Stimulated activated effector memory CD8-positive, alpha-beta T cell treated with anti-CD3 and anti-CD28 coated beads, Interleukin-12 subunit alpha, Interleukin-12 subunit beta, amount 100 ng/mL, for 72 hours (primary cell): ENCODE results near the gene FZD8.

Experiments used
- ATAC-seq: fragments of 150-1000 bp; cut with Tn5 transposase; 2 replicates; pipeline ENCODE4 v1.10.0; 2021
- DNase-seq, 2 donors: peaks; one replicate each; pipeline ENCODE4 v3.0.0; 2021 to 2022; ENCODE audit warnings: low spot score in 2 of 2
- H3K27ac Mint-ChIP-seq: one replicate; pipeline ENCODE4 v1.8.0; 2022; ENCODE audit warnings: mild to moderate bottlenecking, mixed read lengths
- H3K36me3 Mint-ChIP-seq: one replicate; pipeline ENCODE4 v1.8.0; 2022; ENCODE audit warnings: mild to moderate bottlenecking, mixed read lengths
- H3K4me1 Mint-ChIP-seq: one replicate; pipeline ENCODE4 v1.8.0; 2022; ENCODE audit warnings: mixed read lengths
- H3K4me3 Mint-ChIP-seq: one replicate; pipeline ENCODE4 v1.8.0; 2022; ENCODE audit warnings: mild to moderate bottlenecking, mixed read lengths
- H3K9me3 Mint-ChIP-seq: one replicate; pipeline ENCODE4 v1.8.0; 2022; ENCODE audit warnings: mixed read lengths

Gene FZD8

DNA sequence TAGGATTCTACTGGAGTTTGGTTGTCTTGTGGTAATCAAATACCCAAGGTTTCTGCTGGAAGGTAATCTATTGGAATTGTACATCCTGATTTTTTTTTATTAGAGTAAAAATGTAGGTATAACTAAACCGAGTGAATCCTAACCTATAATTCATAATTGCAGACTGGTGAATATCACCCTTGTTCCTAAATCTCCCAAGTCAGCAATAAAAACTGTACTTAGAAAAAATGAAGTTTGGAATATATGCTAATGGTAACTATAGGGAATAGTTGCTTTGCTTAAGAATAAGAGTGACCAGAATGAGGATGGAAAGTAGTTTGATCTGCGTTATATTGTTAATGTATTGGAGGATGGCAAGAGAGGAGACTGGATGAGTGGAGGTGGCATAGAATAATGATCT is 10.7 kb upstream of the FZD8 start:
- Mint-ChIP-seq H3K9me3 (no peaks in the 10 kb centered on the region), H3K4me1 (no peaks in the 10 kb centered on the region), H3K27ac (no peak overlapping the region), H3K36me3 (no peaks in the 10 kb centered on the region), H3K4me3 (no peak overlapping the region)
- ATAC-seq (no peak), DNase-seq (no peak)

DNA sequence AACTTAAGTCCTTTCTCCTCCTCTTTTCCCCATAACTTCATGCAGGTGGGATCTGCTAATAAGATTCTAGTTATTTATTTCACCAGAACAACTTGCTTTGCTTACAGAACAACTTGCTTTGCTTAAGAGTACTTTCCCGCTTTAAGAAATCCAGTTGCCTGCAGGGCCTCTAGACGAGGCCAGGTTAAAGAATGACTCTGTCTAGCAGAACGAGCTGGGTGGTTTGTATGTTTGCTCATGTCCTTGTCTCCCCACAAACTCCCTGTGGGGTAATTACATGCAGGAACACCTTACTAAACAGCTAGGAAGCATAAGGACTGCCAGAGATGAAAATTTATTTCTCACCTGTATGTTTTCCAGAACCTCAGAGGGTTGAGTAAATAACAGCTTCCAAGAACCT is 8.8 kb upstream of the FZD8 start:
- H3K9me3 Mint-ChIP-seq: no peaks in the 10 kb centered on the region
- H3K27ac Mint-ChIP-seq: no peak overlapping the region
- H3K4me3 Mint-ChIP-seq: no peak overlapping the region
- ATAC-seq (no peak), DNase-seq (no peak)
- no peaks in the 10 kb centered on the region for H3K4me1 Mint-ChIP-seq
- H3K36me3 Mint-ChIP-seq: no peaks in the 10 kb centered on the region

DNA sequence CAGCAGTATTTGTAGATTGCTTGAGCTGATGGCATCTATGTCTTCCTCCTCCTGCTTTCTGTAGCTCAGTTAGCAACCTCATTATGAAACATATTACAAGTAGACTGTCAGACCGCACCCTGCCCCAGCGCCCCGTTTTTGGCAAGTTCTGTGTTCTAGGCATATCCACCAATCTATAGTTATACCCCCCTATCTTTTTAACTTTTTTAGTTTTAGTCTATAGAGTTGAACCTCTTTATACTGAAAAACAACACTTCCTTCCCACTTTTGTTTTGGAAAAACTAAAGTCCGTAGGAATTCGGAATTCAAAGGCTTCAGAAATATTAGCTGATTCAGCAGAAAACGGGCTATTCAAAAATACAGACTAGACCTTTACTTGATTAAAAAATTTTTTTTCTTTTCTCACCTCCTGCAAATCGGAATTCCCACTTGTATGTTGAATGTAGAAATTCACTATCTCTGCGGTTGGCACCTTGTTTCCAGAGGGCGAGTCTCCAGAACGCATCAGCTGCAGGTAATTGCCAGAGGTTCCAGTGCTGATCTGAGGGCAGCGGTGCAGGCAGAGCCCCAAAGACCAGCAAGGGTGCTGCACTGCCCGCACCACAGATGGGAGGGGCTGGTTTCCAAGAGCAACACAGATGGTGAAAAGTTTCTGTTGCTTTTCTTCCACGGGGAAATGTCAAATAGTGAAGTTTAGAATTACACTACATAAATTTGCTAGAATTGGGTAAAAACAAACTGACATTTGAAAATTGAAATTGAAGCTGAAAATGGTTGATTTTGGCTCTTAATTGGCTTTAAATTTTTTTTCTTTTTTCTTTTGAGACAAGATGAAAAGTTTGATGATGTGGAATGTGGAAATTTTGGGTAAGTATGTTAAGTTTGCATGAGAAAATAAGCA is 2.2 kb upstream of the FZD8 start:
- H3K4me1 Mint-ChIP-seq: peaks cover 27% of the 10 kb centered on the region
- no peaks in the 10 kb centered on the region for H3K9me3 Mint-ChIP-seq
- no peaks in the 10 kb centered on the region for H3K36me3 Mint-ChIP-seq
- H3K4me3 Mint-ChIP-seq: peak overlapping the region; percentile 78
- no peak overlapping the region for H3K27ac Mint-ChIP-seq
- DNase-seq (no peak), ATAC-seq (no peak)

DNA sequence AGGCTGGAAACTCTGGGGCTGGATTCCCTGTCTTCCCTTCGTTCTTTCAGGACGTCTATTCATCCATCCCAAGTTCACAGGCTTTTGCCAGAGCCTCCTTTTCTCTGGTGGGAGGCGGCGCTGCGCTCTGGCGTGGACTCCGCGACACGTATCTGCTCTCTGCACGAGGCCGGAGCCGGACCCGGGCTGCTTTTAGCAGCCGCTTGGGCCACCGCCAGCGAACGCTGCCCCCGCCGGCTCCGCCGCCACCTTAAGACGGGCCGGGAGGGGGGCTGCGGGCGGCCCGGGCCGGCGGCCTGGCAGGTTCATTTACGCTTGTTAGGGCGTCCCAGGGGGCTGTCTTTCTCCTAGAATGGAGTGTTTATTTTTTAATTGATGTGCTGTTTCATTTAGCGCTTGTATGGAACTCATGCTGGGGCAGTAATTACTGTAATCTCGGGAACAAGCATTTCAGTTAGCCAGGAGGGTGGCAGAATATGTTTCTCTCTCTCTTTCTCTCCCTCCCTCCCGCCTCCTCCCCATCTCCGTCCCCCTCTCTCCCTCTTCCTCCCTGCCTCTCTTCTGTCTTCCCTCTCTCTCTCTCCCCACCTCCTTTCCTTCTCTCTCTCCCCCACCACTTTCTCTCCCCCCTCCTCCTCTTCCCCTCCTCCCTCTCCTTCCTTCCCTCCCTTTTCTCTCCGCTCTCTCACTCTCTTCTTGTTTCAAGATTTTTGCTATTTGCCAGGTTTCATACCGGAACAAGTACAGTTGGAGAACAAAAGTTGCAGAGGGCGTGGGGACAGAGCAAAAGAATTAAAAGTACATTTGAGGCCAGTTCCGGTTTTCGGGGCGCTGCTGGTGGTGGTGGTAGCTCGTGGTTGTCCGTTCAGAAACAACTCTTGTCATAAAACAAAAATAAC is 1.3 kb upstream of the FZD8 start:
- no peaks in the 10 kb centered on the region for H3K9me3 Mint-ChIP-seq
- DNase-seq: peak in 1 of 2 donors; percentile 49
- H3K4me1 Mint-ChIP-seq: peaks cover 27% of the 10 kb centered on the region
- H3K27ac Mint-ChIP-seq: no peak overlapping the region
- H3K36me3 Mint-ChIP-seq: no peaks in the 10 kb centered on the region
- H3K4me3 Mint-ChIP-seq: peak overlapping the region; percentile 78
- no peak for ATAC-seq

DNA sequence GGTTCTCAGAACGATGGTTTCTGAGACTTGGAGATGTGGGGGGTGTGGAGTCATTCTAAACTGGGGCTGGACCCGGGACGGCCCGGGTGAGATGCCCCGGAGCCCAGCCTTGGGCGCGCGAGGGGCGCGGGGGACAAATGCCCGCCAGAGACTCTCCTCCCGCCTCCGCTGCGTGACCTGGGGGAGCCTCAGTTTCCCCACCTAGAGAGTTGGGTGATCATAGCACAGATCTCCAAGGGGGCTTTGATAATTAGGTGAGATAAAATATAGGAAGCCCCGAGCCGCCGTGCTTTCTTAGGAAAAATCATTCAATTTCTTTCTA is 658 bp upstream of the FZD8 start:
- Mint-ChIP-seq H3K27ac (no peak overlapping the region), H3K4me3 (peak overlapping the region; percentile 78), H3K9me3 (no peaks in the 10 kb centered on the region), H3K4me1 (peaks cover 27% of the 10 kb centered on the region), H3K36me3 (no peaks in the 10 kb centered on the region)
- DNase-seq: no peak
- ATAC-seq: no peak

DNA sequence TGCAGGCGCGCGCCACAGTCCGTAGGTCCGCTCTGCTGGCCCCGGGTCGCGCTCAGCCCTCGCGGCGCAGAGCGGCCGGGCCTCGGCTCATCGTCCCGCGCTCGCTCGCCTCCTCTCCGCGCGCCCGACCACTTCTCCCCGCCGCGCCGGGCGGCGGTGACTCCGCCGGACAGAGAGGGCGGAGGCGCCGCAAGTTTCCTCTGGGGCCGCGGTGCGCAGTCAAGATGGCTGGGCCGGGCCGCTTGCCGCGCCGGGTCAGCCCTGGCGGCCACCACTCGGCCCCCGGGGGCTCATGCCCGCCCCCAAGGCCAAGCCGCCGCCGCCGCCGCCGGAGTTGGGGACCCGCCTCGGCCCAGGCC is 441 bp downstream of the FZD8 start:
- H3K27ac Mint-ChIP-seq: no peak overlapping the region
- DNase-seq (peak in 1 of 2 donors; percentile 5), ATAC-seq (peak; percentile 42)
- peaks cover 27% of the 10 kb centered on the region for H3K4me1 Mint-ChIP-seq
- H3K36me3 Mint-ChIP-seq: no peaks in the 10 kb centered on the region
- peak overlapping the region; percentile 78 for H3K4me3 Mint-ChIP-seq
- H3K9me3 Mint-ChIP-seq: no peaks in the 10 kb centered on the region

DNA sequence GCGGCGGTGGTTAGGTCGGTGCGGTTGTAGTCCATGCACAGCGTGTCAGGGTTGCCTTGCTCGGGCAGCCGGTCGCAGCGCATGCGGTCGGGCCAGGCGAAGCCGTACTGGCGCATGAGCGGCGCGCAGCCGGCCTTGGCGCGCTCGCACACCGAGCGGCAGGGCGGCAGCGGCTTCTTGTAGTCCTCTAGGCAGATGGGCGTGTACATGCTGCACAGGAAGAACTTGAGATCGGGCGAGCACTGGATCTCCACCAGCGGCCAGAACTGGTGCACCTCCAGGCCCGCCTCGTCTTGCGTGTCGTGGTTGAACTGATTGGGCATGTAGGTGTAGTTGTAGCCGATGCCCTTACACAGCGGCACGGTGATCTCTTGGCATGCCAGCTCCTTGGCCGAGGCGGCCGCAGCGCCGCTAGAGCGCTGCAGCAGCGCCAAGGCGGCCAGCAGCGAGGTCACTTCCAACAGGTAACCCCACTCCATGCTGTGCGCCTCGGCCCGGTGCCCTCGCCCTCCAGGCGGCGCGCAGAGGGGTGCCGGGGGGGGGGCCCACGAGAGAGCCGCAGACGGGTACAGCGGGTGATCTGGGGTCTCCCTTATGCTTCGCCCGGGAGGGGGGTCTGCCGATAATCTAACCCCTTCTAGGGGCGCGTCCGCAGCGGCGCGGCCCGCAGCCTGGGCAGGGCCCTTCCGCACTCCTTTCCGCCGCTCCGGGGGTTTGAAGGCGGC is 983 bp downstream of the FZD8 start:
- ATAC-seq: peak; percentile 61
- no peaks in the 10 kb centered on the region for H3K36me3 Mint-ChIP-seq
- H3K27ac Mint-ChIP-seq: no peak overlapping the region
- H3K4me3 Mint-ChIP-seq: peak overlapping the region; percentile 78
- H3K4me1 Mint-ChIP-seq: peaks cover 27% of the 10 kb centered on the region
- peak; percentile 16 to 72 for DNase-seq
- no peaks in the 10 kb centered on the region for H3K9me3 Mint-ChIP-seq

DNA sequence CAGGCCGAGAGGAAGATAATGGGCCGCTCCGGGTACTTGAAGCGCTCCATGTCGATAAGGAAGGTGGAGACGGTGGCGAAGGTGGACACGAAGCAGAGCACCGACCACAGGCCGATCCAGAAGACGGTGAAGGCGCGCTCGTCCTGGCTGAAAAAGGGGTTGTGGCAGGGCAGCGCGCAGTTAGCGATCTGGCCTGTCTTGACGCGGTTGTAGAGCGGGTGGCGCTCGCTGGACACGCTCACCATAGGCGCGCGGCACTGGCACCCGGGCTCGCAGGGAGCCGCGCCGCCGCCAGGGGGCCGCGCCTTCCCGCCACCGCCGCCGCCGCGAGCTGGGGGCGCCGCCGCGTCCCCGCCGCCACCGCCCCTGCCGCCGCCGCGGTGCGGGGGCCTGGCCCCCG is 1.6 kb downstream of the FZD8 start:
- Mint-ChIP-seq H3K4me3 (peak overlapping the region; percentile 78), H3K27ac (no peak overlapping the region), H3K4me1 (peaks cover 27% of the 10 kb centered on the region), H3K9me3 (no peaks in the 10 kb centered on the region), H3K36me3 (no peaks in the 10 kb centered on the region)
- peak; percentile 56 for ATAC-seq
- peak; percentile 11 to 58 for DNase-seq

DNA sequence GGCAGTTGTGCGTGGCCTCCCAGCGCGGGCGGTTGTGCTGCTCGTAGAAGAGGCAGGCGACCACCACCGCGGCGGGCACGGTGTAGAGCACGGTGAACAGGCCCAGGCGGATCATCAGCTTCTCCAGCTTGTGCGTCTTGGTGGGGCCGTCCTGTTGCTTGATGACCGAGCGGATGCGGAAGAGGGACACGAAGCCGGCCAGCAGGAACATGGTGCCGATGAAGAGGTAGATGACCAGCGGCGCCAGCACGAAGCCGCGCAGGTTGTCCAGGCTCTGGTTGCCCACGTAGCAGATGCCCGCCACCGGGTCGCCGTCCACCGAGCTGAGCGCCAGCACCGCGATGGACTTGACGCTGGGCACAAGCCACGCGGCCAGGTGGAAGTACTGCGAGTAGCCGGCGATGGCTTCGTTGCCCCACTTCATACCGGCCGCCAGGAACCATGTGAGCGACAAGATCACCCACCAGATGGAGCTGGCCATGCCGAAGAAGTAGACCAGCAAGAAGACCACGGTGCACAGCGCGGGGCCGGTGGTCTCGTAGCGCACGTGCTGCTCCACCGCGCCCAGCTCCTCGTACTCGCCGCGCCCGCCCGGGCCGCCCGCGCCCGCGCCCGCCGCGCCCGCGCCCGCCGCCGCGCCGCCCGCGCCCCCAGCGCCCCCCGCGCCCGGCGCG is 2.2 kb downstream of the FZD8 start:
- Mint-ChIP-seq H3K4me3 (peak overlapping the region; percentile 78), H3K27ac (no peak overlapping the region), H3K9me3 (no peaks in the 10 kb centered on the region), H3K4me1 (peaks cover 27% of the 10 kb centered on the region), H3K36me3 (no peaks in the 10 kb centered on the region)
- no peak for ATAC-seq
- DNase-seq: no peak

DNA sequence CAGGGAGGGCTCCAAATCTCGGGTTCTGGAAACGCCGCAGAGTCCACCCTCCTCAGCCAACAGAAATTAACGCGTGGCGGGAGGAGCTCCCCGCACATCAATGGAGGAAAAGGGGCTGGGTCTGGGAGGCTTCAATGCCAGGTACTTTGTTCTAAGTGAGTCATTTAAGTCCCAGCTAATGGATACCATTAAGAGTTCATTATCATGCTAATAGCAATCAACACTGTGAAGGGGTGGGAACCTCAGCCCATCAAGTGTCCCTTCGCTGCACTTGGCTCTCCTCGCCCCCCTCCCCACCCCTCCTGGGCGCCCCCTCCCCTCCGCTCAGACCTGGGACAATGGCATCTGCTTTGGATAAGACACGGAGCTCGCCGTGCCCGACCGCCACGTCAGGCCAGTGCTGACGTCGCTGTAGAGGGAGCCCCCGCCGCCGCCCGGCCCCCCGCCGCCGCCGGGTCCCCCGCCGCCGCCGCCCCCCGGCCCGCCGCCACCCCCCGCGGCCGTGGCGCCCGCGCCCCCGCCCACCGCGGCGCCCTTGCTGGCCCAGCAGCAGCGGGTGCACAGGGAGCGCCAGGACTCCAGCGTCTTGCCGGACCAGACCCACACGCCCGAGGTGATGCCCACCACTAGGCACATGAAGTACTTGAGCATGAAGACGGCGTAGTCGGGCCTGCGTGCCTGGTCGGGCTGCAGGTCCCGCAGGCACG is 2.9 kb downstream of the FZD8 start:
- Mint-ChIP-seq H3K27ac (no peak overlapping the region), H3K4me3 (peak overlapping the region; percentile 78), H3K36me3 (no peaks in the 10 kb centered on the region), H3K4me1 (peaks cover 26% of the 10 kb centered on the region), H3K9me3 (no peaks in the 10 kb centered on the region)
- no peak for DNase-seq
- no peak for ATAC-seq

DNA sequence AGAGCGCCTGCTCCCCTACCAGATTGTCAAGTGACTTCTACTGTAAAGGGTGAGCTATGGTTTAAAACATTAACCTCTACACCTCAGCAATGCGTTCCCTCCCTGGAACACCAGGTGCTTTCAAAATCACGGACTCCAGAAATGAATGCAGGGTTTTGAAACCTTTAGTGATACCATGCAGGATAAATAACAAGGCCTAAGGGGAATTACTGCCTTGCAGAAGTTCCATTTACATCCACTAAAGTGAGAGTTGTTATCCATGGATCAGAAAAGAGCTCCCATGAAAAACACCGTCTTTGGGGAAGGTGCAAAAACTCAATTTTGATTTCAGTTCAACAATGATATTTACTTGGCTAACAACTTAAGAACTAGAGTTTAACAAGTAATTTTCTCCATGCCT is 4.0 kb downstream of the FZD8 start:
- DNase-seq (no peak), ATAC-seq (no peak)
- H3K4me1 Mint-ChIP-seq: peaks cover 20% of the 10 kb centered on the region
- H3K9me3 Mint-ChIP-seq: no peaks in the 10 kb centered on the region
- H3K4me3 Mint-ChIP-seq: no peak overlapping the region
- H3K36me3 Mint-ChIP-seq: no peaks in the 10 kb centered on the region
- H3K27ac Mint-ChIP-seq: no peak overlapping the region

DNA sequence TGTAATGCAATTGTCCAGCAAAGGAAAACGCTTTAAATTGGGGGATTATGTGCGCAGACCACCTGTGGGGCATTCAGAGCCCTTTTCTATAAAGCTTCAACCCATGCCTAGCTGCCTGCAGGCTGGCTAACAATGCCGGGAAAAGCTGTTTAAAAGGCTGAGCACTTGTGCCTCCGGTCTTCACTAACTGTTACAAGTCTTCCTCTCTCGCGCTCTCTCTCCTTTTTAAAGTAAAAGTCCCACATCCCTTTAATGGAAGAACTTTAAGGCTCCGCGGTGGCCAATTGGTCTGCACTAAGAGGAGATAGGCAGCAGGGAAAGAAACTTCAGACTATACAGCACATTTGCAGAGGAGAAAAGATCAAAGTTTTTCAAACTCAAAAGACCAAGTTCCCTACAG is 4.6 kb downstream of the FZD8 start:
- H3K9me3 Mint-ChIP-seq: no peaks in the 10 kb centered on the region
- no peak overlapping the region for H3K4me3 Mint-ChIP-seq
- DNase-seq: no peak
- H3K27ac Mint-ChIP-seq: no peak overlapping the region
- H3K36me3 Mint-ChIP-seq: no peaks in the 10 kb centered on the region
- H3K4me1 Mint-ChIP-seq: peaks cover 17% of the 10 kb centered on the region
- ATAC-seq: no peak

DNA sequence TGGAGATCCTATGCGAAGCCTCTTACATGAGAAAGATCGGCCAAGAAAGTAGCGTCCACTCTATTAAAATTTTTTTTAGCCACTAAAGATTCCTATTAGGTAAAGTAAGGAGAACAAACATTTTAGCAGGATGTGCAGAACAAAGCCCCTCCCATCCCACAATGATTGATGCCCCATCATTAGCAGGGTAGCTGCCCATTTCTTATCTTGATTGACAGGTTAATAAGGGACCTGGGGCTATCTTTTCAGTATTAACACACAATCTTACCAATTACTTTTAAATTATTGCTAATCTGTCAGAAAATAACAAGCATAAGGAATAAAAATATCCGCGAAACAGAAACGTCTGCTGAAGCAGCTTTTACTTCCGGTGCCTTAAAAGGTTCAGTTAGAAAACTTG is 5.1 kb downstream of the FZD8 start:
- H3K4me1 Mint-ChIP-seq: peaks cover 12% of the 10 kb centered on the region
- H3K4me3 Mint-ChIP-seq: no peak overlapping the region
- ATAC-seq (no peak), DNase-seq (no peak)
- no peaks in the 10 kb centered on the region for H3K36me3 Mint-ChIP-seq
- H3K9me3 Mint-ChIP-seq: no peaks in the 10 kb centered on the region
- no peak overlapping the region for H3K27ac Mint-ChIP-seq

DNA sequence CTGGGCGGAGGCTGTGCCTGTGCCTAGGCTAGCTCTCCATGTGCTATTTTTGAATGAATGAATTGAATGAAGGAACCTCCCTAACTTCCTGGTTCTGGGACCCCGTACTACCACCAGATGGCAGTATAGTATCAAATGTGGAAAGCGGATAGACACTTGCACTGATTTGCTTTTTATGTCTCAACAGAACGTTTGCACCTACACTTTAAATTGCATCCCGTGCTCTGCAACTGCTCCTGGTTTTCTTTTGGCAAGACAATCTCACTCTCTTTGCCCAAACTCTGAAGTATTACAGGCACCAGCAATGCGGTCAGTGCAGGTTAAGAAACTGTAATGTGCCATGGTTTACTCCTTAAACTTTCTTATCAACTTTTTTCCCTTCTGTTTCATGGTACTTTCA is 6.5 kb downstream of the FZD8 start:
- Mint-ChIP-seq H3K27ac (no peak overlapping the region), H3K4me1 (peaks cover 10% of the 10 kb centered on the region), H3K36me3 (no peaks in the 10 kb centered on the region), H3K9me3 (no peaks in the 10 kb centered on the region), H3K4me3 (no peak overlapping the region)
- DNase-seq (peak; percentile 7 to 55), ATAC-seq (peak; percentile 70)
